ENCODE data around the gene ANKRD13A.
"Not testable (repeated sequence)": the region's sequence is repeated elsewhere in the genome, so short reads cannot be mapped to it uniquely, and the experiment has no call there.

ANKRD13A gene

GRCh38 chr12:110049034-110049433 lies 49.8 kb downstream of the ANKRD13A start:
- DNase-seq = not testable (repeated sequence)

DNA sequence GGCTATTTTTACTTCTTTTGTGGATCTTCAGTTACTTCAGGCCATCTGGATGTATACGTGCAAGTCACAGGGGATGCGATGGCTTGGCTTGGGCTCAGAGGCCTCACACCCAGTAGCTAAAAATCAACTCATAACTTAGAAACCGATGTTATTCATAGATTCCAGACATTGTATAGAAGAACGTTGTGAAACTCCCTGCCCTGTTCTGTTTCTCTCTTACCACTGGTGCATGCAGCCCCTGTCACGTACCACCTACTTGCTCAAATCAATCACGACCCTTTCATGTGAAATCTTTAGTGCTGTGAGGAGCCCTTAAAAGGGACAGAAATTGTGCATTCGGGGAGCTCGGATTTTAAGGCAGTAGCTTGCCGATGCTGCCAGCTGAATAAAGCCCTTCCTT lies 50.4 kb downstream of the ANKRD13A start:
- DNase-seq = not testable (repeated sequence)

GRCh38 chr12:110050927-110051326 lies 51.7 kb downstream of the ANKRD13A start:
- DNase-seq = no peak

- not testable (repeated sequence) for DNase-seq
Observed at GRCh38 chr12:110055375-110056352, 56.4 kb downstream of the ANKRD13A start.

DNA sequence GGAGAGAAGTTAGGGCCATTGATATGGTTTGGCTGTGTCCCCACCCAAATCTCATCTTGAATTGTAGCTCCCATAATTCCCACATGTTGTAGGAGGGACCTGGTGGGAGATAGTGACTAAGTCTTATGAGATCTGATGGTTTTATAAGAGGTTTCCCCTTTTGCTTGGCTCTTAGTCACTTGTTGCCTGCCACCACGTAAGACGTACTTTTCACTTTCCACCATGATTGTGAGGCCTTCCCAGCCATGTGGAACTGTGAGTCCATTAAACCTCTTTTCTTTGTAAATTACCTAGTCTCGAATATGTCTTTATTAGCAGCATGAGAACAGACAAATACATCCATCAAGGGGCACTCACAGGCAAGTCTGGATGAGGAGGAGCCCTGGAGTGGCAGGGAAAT lies 57.4 kb downstream of the ANKRD13A start:
- DNase-seq = not testable (repeated sequence)

DNA sequence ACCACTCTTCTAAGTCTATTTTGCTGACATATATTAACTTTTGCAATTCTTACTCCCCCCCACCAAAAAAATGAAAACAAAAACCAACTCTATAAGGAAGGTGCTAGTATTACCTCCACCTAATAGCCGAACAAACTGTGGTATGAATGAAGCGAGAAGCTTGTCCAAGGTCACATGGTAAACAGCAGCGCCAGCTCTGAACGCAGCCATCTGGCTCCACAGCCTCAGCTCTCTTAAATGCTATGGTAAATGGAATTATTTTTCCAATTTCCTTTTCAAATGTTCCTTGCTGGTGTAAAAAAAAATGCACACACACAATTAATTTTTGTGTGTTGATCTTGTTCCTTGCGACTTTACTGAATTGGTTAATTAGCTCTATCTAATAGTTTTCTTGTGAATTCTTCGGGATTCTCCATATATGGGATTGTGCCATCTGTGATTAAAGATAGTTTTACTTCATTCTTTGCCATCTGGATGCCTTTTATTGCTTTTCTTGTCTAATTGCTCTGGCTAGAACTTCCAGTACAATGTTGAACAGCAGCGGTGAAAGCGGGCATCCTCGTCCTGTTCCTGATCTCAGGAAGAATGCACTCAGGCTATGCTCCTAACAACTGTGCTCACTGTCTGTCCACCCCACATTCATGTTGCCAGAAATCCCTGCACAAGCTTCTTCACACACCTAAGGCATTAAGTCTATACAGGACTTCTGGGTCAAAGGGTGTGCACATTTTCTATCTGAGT lies 59.8 kb downstream of the ANKRD13A start:
- DNase-seq = no peak

DNA sequence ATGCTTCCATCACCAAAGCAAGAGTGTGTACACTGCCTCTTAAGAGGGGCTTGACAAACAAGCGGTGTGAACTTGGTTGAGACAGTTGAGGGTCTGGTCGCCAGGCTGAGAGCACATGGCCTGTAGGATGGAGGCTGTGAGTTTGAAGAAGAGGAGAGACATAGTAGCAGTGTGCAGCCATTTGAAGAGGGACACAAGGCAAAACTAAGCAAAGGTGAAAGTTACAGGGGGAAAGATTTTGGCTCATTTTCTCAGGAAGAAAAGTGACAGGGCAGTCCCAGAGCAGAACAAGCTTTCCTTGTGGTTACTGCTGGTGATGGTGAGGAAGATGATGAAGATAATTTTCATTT lies 60.4 kb downstream of the ANKRD13A start:
- no peak for DNase-seq

GRCh38 chr12:110062241-110062640 lies 63.0 kb downstream of the ANKRD13A start:
- DNase-seq = no peak

- DNase-seq = no peak
Observed at GRCh38 chr12:110065540-110065939, 66.3 kb downstream of the ANKRD13A start.

- no peak for DNase-seq
Observed at GRCh38 chr12:110067531-110067930, 68.3 kb downstream of the ANKRD13A start.

- DNase-seq = not testable (repeated sequence)
Observed at GRCh38 chr12:110068115-110068514, 68.9 kb downstream of the ANKRD13A start.

- no peak for DNase-seq
Observed at GRCh38 chr12:110068654-110069053, 69.4 kb downstream of the ANKRD13A start.

- no peak for DNase-seq
Observed at GRCh38 chr12:110071504-110071903, 72.3 kb downstream of the ANKRD13A start.

- DNase-seq = no peak
Observed at GRCh38 chr12:110071967-110072366, 72.7 kb downstream of the ANKRD13A start.

DNA sequence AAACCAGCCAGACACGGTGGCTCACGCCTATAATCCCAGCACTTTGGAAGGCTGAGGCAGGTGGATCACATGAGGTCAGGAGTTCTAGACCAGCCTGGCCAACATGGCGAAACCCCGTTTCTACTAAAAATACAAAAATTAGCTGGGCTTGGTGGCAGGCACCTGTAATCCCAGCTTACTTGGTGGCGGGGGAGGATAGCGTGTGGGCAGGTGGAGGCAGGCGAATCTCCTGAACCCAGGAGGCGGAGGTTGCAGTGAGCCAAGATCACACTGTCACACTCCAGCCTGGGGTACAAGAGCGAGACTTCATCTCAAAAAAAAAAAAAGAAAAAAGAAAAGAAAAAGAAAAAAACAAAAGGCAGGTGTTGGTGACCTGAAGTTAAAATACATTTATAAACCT lies 73.4 kb downstream of the ANKRD13A start:
- not testable (repeated sequence) for DNase-seq

GRCh38 chr12:110073049-110073831 lies 74.0 kb downstream of the ANKRD13A start:
- peak in 1 of 2 experiments; percentile 11 for DNase-seq

GRCh38 chr12:110074089-110074488 lies 74.9 kb downstream of the ANKRD13A start:
- DNase-seq = no peak

- DNase-seq = no peak
Observed at GRCh38 chr12:110075880-110076279, 76.7 kb downstream of the ANKRD13A start.

- DNase-seq = no peak
Observed at GRCh38 chr12:110077800-110078199, 78.6 kb downstream of the ANKRD13A start.

DNA sequence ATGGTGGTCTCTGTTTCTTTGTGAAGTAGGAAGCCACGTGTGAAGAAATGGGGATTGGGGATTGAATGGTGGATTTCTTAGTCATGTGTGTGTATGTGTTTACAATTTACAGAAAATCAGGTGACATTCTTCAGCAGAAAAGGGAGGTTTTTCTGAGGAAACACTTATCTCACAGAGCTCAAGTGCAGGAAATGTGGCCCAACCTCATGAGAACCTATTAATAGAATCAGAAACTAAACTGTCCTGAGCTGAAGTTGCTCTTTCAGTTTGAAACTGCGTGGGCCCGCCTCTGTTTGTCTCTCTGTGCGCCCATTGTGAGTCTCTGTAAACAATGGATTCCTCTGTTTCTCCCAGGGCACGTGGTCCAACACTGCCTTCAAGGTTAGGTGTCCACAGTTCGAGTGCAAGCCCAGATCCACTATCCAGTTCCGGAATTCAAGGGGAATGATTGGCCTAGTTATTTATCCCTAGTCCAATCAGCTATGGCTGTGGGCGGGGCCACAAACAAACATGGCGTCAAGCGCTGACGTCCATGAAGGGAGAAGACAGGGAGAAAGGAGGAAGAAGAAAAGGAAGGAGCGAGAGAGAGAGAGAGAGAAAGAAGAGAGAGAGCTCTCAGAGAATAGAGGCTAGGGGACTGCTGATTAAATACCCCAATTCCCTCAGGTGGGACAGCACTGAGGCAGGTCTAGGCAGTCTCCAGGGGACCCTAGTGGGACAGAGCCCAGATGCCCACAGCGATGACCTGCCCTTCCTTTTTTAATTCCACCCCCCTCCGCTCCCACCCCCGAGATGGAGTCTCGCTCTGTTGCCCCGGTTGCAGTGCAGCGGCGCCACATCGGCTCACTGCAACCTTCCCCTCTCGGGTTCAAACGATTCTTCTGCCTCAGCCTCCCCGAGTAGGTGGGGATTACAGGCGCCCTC lies 80.5 kb downstream of the ANKRD13A start:
- no peak for DNase-seq

- no peak for DNase-seq
Observed at GRCh38 chr12:110080410-110080809, 81.2 kb downstream of the ANKRD13A start.
